Measurements from ENCODE around the gene P2RX3.
"Not testable (repeated sequence)": the region's sequence is repeated elsewhere in the genome, so short reads cannot be mapped to it uniquely, and the experiment has no call there.

P2RX3 gene

DNA sequence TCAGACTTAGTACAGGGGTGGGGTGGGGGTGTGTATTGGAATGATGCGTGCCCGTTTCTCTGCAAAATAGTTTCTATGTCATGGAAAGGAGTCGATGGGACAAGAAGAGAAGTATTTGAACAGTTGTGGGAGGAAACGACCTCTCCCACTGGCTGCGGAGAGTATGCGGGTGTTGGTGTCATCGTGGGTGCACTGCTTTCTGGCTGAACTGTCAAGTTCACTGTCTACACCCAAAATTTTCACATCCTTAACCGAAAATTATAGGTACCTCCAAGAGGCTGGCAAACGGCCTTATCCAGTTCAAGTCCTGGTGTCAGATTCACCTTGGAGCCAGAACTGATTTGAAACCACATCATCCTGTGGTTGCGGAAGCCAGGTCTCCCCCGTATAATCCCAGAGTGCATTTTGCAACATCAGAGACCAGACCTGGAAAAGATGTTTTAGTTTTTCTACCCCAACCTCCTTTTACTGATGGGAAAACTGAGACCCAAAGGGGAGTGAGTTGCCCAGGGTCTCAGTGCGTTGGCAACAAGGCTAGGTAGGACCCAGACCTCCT lies 2.0 kb upstream of the P2RX3 start:
- Histone ChIP-seq H4K20me1 (peaks cover 0 to 35% (median 18%) of the 10 kb centered on the region in 11 experiments; a peak in 11 of 22 replicates), H3K9ac (peak overlapping the region; percentile 78 to 95 (median 89)), H3K4me2 (peak overlapping the region; percentile 75 to 90 (median 82)), H3K36me3 (peaks cover 29 to 35% (median 33%) of the 10 kb centered on the region in 11 experiments), H3K4me3 (peak overlapping the region; percentile 75 to 95 (median 86)), H3K27ac (peak overlapping the region; percentile 48 to 93 (median 89); a peak in 21 of 22 replicates), H3K4me1 (peaks cover 26 to 35% (median 29%) of the 10 kb centered on the region in 10 experiments), H3K9me3 (replicated peaks in 1 of 11) (no peaks in the 10 kb centered on the region), H3K27me3 (no peaks in the 10 kb centered on the region)
- no peak for TF ChIP-seq Cebpa-rat (IDR thresholded peaks at IDR 0.05)

DNA sequence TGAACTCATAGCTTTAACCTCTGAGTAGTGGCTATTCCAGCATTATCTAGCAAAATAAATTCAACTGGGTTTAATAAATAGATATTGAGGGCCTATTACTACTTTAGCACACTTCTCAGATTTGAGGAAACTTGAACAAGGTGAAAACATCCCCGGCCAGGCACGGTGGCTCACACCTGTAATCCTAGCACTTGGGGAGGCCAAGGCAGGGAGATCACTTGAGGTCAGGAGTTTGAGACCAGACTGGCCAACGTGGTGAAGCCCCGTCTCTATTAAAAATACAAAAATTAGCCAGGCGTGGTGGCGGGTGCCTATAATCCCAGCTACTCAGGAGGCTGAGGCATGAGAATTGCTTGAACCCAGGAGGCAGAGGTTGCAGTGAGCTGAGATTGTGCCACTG lies 1.3 kb upstream of the P2RX3 start:
- H3K4me2 ChIP-seq, result peak overlapping the region in 9 of 11 experiments; percentile 75 to 90 (median 82); a peak in 17 of 22 replicates

DNA sequence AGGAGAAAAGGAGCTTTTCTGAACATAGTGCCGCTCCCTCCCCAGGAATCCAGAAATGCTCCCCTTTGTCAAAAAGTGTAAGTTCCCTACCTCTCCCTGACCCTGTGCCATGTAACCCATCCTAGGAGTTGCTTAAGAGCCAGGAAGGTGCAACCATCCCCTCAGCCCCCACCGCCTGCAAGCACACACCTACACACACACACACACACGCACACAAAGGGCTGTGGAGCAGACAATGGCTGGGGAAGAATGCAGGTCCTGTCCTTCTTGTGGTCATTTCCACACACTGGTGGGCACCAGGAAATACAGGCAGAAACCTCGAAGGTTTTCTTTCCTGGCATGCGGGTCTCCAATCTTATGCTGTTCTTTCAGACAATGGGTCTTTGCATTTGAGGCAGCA lies 1.2 kb downstream of the P2RX3 start:
- no peaks in the 10 kb centered on the region for H3K27me3 ChIP-seq
- H3K36me3 ChIP-seq, result peaks cover 0 to 3% (median 2%) of the 10 kb centered on the region in 11 experiments; a peak in 10 of 22 replicates
- H3K9me3 ChIP-seq (replicated peaks in 1 of 11), result no peaks in the 10 kb centered on the region
- no peak overlapping the region for H3K9ac ChIP-seq
- TF ChIP-seq Cebpa-rat (IDR thresholded peaks at IDR 0.05), result no peak
- H3K4me3 ChIP-seq, result no peak overlapping the region
- H3K4me2 ChIP-seq, result no peak overlapping the region
- peaks cover 0 to 4% (median 0%) of the 10 kb centered on the region in 11 experiments; a peak in 4 of 22 replicates for H4K20me1 ChIP-seq
- H3K4me1 ChIP-seq, result peaks cover 16 to 26% (median 19%) of the 10 kb centered on the region in 10 experiments
- no peak overlapping the region for H3K27ac ChIP-seq

More for the DNA sequence above, 1.3 kb upstream of the P2RX3 start:
- peak overlapping the region in 7 of 11 experiments; percentile 87 to 93 (median 90); a peak in 6 of 22 replicates for H3K27ac ChIP-seq
- peaks cover 0 to 28% (median 13%) of the 10 kb centered on the region in 11 experiments; a peak in 11 of 22 replicates for H4K20me1 ChIP-seq
- peaks cover 23 to 28% (median 27%) of the 10 kb centered on the region in 11 experiments for H3K36me3 ChIP-seq
- H3K9me3 ChIP-seq (replicated peaks in 1 of 11); H3K4me3 ChIP-seq; H3K27me3 ChIP-seq: not testable (repeated sequence)
- H3K4me1 ChIP-seq, result peaks cover 26 to 35% (median 29%) of the 10 kb centered on the region in 10 experiments
- peak overlapping the region in 6 of 11 experiments; percentile 88 to 95 (median 93); a peak in 8 of 22 replicates for H3K9ac ChIP-seq

DNA sequence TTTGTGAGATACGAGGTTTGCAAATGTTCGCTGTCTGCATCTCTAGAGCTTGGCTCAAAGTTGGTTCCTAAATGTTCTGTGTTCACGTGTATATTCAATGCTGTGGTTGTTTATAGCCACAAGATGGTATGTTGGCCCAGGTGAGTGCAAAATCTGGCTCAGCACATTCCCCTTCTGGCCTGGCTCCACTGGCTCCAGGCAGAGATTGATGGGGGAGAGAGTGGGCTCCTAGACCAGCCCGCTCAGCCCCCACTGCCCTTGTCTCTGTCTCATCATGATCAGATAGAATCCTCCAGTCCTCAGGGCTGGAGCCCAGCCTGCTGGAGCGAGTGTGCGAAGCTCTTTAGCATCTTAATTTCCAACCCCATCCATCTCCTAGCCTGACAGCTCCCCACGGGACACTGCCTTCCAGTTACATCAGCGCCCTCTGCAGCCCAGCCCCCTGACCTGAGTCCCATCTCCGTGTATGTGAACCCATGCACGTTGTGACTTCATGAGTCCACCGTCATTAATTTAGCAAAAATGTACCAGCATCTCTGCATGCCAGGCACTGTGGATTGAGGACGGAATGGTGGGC lies 2.0 kb downstream of the P2RX3 start:
- no peak overlapping the region for H3K4me3 ChIP-seq
- H3K9ac ChIP-seq, result no peak overlapping the region
- H3K4me1 ChIP-seq, result peaks cover 8 to 18% (median 12%) of the 10 kb centered on the region in 10 experiments
- no peak overlapping the region for H3K4me2 ChIP-seq
- no peaks in the 10 kb centered on the region for H3K9me3 ChIP-seq (replicated peaks in 1 of 11)
- no peaks in the 10 kb centered on the region for H3K36me3 ChIP-seq
- H3K27me3 ChIP-seq, result no peaks in the 10 kb centered on the region
- H4K20me1 ChIP-seq, result no peaks in the 10 kb centered on the region
- H3K27ac ChIP-seq, result no peak overlapping the region
- TF ChIP-seq Cebpa-rat (IDR thresholded peaks at IDR 0.05), result no peak

DNA sequence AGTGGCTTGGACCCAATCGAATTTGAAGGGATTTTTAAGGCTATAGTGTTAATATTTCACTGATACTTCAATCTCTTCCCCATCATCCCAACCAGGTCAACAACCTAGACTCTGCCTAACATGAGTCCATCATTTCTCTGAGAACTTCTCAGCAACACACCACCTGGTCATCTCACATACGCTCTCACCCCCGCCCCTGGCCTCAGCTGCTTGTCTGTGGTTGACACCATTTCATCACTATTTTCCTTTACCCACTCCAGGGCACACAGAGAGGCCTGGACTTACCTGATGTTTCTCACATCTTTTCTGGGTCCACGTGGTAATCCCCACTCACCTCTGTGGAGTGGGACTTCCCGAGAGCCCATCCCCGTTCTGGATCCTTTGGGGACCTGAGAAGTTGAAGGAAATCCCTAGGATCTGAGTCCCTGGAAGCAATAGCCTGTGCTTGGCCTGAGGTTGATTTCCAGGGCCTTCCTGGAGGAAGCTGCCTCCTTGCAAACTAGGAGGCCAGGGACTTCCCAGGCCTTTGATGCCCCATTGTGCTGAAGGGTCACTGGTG lies 3.2 kb downstream of the P2RX3 start:
- Histone ChIP-seq H3K4me2 (no peak overlapping the region), H3K9ac (no peak overlapping the region), H3K9me3 (replicated peaks in 1 of 11) (no peaks in the 10 kb centered on the region), H4K20me1 (no peaks in the 10 kb centered on the region), H3K36me3 (no peaks in the 10 kb centered on the region), H3K27ac (no peak overlapping the region), H3K4me1 (peaks cover 4 to 18% (median 6%) of the 10 kb centered on the region in 10 experiments), H3K27me3 (no peaks in the 10 kb centered on the region), H3K4me3 (no peak overlapping the region)
- no peak for TF ChIP-seq Cebpa-rat (IDR thresholded peaks at IDR 0.05)

DNA sequence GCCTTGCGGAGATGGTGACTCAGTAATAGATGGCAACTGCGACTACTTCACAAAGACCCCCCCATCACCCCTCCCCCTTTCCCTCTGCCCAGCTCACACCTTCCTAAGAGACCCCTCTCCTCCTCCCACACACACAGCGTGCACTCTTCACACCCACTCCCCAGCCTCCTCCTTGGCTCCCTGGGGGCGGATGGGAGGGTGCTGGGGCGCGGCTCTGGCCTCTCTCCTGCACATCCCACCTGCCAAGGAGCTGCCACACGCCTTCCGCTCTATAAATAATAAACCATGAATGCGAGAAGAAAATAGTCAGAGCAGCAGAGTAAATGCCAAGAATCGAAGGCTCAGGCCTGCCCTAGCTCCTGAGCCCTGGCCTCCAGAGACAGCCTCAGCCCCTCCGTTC lies 4.5 kb downstream of the P2RX3 start:
- no peaks in the 10 kb centered on the region for H4K20me1 ChIP-seq
- no peak for TF ChIP-seq Cebpa-rat (IDR thresholded peaks at IDR 0.05)
- no peaks in the 10 kb centered on the region for H3K9me3 ChIP-seq (replicated peaks in 1 of 11)
- H3K4me3 ChIP-seq, result no peak overlapping the region
- no peak overlapping the region for H3K4me2 ChIP-seq
- H3K36me3 ChIP-seq, result no peaks in the 10 kb centered on the region
- peak overlapping the region in 5 of 11 experiments; percentile 16 to 62 (median 21); a peak in 4 of 22 replicates for H3K9ac ChIP-seq
- H3K27me3 ChIP-seq, result no peaks in the 10 kb centered on the region
- no peak overlapping the region for H3K27ac ChIP-seq
- H3K4me1 ChIP-seq, result peaks cover 0 to 11% (median 0%) of the 10 kb centered on the region in 10 experiments; a peak in 6 of 20 replicates

DNA sequence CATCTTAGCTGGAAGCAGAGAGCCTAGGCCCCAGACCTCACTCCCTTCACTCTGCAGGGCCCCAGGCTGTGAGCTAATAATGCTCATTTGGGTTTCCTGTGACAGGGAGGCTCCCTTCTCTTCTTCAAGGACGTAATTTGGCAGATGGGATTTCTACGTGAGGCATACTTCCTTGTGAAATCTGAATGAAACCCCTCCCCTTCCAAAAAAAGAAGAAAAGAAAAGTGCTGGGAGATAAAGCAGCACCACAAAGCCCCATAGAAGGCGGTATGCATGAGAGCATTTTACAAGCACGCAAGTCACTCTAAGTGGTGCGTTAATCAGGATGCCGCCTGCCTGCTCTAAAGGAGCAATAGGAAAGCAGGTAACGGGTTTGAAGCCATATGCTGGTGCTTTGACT lies 5.7 kb downstream of the P2RX3 start:
- Histone ChIP-seq H3K4me3 (no peak overlapping the region), H3K4me1 (peaks cover 0 to 16% (median 3%) of the 10 kb centered on the region in 10 experiments; a peak in 7 of 20 replicates), H3K27ac (no peak overlapping the region), H3K9me3 (replicated peaks in 1 of 11) (no peaks in the 10 kb centered on the region), H4K20me1 (no peaks in the 10 kb centered on the region), H3K9ac (peak overlapping the region in 4 of 11 experiments; percentile 14 to 62 (median 26); a peak in 7 of 22 replicates), H3K4me2 (peak overlapping the region in 2 of 11 experiments; percentile 4 to 38; a peak in 2 of 22 replicates), H3K27me3 (no peaks in the 10 kb centered on the region), H3K36me3 (no peaks in the 10 kb centered on the region)
- no peak for TF ChIP-seq Cebpa-rat (IDR thresholded peaks at IDR 0.05)

DNA sequence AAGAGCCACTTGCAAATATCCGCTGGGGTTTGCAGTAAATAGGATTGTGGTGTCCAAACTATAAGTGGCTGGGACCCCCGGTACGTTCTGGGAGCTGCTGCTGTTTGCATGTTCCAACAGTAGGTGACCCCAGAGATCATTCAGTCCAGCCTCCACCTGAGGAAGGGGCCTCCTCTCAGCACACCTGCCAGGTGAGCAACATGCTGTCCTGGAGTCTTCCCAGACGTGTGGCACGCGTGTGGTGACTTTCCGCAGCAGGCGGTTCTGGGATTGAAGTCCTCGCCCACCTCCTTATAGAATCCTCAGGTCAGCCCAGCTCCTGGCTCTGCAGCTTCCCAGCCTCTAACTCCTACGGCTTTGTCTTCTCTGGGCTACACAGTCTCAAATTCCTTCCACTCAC lies 6.7 kb downstream of the P2RX3 start:
- Histone ChIP-seq H3K4me2 (no peak overlapping the region), H3K27me3 (no peaks in the 10 kb centered on the region), H3K4me3 (no peak overlapping the region), H3K4me1 (peaks cover 0 to 20% (median 3%) of the 10 kb centered on the region in 10 experiments; a peak in 7 of 20 replicates), H3K9me3 (replicated peaks in 1 of 11) (no peaks in the 10 kb centered on the region), H3K36me3 (no peaks in the 10 kb centered on the region), H4K20me1 (no peaks in the 10 kb centered on the region), H3K27ac (peak overlapping the region in 5 of 11 experiments; percentile 27 to 71 (median 59); a peak in 6 of 22 replicates), H3K9ac (peak overlapping the region in 5 of 11 experiments; percentile 35 to 71 (median 59); a peak in 10 of 22 replicates)
- no peak for TF ChIP-seq Cebpa-rat (IDR thresholded peaks at IDR 0.05)

DNA sequence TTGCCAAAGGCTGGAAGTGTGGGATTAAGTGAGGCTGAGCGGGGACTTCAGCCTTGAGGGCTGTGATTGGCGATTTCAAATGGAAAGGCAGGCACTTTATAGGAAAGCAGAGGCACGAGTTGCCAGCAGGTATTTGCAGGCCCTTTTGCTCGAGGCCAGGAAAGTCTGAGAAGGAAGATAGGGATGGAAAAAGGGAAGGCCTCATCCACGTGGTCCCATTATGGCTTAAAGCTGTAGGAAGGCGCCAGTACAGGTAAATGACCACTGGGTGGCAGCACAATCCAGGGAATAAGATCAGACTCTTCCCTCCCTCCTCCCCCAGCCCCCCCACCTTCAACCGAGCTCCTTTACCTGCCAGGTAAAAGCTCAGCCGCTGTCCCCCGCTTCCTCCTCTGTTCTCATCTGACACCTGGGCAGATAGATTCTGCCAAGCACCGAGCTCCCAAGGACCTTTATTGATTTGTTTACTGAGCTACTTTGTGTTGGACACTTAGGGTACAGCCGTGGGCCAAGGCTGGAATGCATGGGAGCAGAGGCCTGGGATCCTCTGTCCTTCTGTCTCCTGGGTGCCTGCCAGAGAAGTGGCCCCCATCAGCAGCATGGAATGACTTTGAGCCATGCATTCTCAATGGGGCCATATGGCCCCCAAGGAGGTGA lies 7.5 kb downstream of the P2RX3 start:
- TF ChIP-seq Cebpa-rat (IDR thresholded peaks at IDR 0.05), result no peak
- no peaks in the 10 kb centered on the region for H4K20me1 ChIP-seq
- peak overlapping the region in 7 of 11 experiments; percentile 27 to 71 (median 56); a peak in 13 of 22 replicates for H3K27ac ChIP-seq
- no peak overlapping the region for H3K4me3 ChIP-seq
- H3K4me2 ChIP-seq, result no peak overlapping the region; a peak in 1 of 22 replicates
- peak overlapping the region in 6 of 11 experiments; percentile 35 to 71 (median 56); a peak in 11 of 22 replicates for H3K9ac ChIP-seq
- no peaks in the 10 kb centered on the region for H3K27me3 ChIP-seq
- no peaks in the 10 kb centered on the region for H3K36me3 ChIP-seq
- H3K4me1 ChIP-seq, result peaks cover 0 to 20% (median 3%) of the 10 kb centered on the region in 10 experiments; a peak in 7 of 20 replicates
- H3K9me3 ChIP-seq (replicated peaks in 1 of 11), result peaks cover 2 to 8% (median 3%) of the 10 kb centered on the region in 11 experiments
